GM21360 (cell line): ENCODE data around the gene KRTAP19-1.

Source experiments
- ATAC-seq: cut with Tn5 transposase; IDR thresholded peaks from one replicate; pipeline ENCODE4 v1.9.1; 2021; ENCODE audit warnings: mild to moderate bottlenecking, moderate library complexity; ENCODE audit not compliant: unreplicated experiment

KRTAP19-1 gene

GRCh38 chr21:30430170-30430655, 50.0 kb downstream of the KRTAP19-1 start, which contains the start of gene KRTAP13-4:
KRTAP13-4 (plus strand) TSS chr21:30430220; CDS start chr21:30430276, 56 bp downstream.
- no peak for ATAC-seq
